ENCODE results near the gene MREG. TPM values are rescaled to one million over a fixed set of nuclear protein-coding genes. Genes with fewer than 3 reads are reported as not detected.

Gene MREG
- polyA plus RNA-seq, 2 of the 4 experiments (the other 2 are of a cell fraction), result 6.4 to 8.0 TPM

DNA sequence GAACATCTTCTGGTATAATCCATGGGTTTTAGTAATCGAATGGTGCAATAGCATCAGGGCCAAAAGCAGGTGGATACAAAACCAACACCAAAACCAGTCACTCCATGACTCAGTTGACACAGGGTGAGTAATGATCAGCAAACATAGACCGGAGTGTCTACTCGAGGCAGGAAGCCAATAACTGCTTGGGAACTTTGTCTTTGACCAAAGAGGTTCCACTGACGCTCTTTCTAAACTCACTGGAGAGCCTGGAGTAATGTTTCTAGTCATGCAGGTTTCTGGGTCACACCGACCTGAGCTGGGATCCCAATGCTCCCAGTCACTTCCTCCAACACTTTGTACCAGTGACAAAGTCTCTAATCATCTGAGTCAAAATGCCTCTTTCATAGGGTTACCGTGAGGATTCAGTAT is 30.9 kb downstream of the MREG start (continued):
- TF ChIP-seq, protein P1, sequence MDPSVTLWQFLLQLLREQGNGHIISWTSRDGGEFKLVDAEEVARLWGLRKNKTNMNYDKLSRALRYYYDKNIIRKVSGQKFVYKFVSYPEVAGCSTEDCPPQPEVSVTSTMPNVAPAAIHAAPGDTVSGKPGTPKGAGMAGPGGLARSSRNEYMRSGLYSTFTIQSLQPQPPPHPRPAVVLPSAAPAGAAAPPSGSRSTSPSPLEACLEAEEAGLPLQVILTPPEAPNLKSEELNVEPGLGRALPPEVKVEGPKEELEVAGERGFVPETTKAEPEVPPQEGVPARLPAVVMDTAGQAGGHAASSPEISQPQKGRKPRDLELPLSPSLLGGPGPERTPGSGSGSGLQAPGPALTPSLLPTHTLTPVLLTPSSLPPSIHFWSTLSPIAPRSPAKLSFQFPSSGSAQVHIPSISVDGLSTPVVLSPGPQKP (IDR thresholded peaks at IDR 0.05; ENCODE audit: low read depth, low read length), result no peak
- TF ChIP-seq ZNF302 (CRISPR knock-in tag; IDR thresholded peaks at IDR 0.05) (no peak), POLR2AphosphoS2 (conservative IDR thresholded peaks at IDR 0.05; ENCODE audit: low read length) (no peak), MAZ (IDR thresholded peaks at IDR 0.05; ENCODE audit: borderline replicate concordance, low read depth, low read length) (no peak), ZFP36 (IDR thresholded peaks at IDR 0.05; ENCODE audit: borderline replicate concordance, partially characterized antibody) (no peak), CBX2 (IDR thresholded peaks at IDR 0.05; ENCODE audit: borderline replicate concordance, low read depth) (no peak), SMC3 (IDR thresholded peaks at IDR 0.05) (no peak), NFE2L2 (conservative IDR thresholded peaks at IDR 0.05; ENCODE audit: low read length) (no peak), CHD2 (IDR thresholded peaks at IDR 0.05; ENCODE audit: low read length, partially characterized antibody) (no peak), RCOR1 (IDR thresholded peaks at IDR 0.05; ENCODE audit: low read depth, low read length) (no peak), FOXS1 (CRISPR knock-in tag; IDR thresholded peaks at IDR 0.05) (no peak), POLR2A (IDR thresholded peaks at IDR 0.05; ENCODE audit: low read length) (no peak), EHF (CRISPR knock-in tag; IDR thresholded peaks at IDR 0.05) (no peak), HDAC2 (IDR thresholded peaks at IDR 0.05) (no peak), RNF2 (IDR thresholded peaks at IDR 0.05; ENCODE audit: borderline replicate concordance, low read depth) (no peak), PHF8 (IDR thresholded peaks at IDR 0.05; ENCODE audit: borderline replicate concordance, low read depth) (no peak), KDM5A (IDR thresholded peaks at IDR 0.05) (no peak), HOXB13 (CRISPR knock-in tag; IDR thresholded peaks at IDR 0.05; ENCODE audit: low read depth) (no peak), HEYL (CRISPR knock-in tag; IDR thresholded peaks at IDR 0.05) (no peak), HOXB5 (CRISPR knock-in tag; IDR thresholded peaks at IDR 0.05) (peak; percentile 89; the same call in 1 of the 2 replicates), BHLHE40 (IDR thresholded peaks at IDR 0.05; ENCODE audit: low read depth, low read length) (no peak), RAD21 (conservative IDR thresholded peaks at IDR 0.05 in 1 of 2, IDR thresholded peaks at IDR 0.05 in 1 of 2) (0 out of 5 replicates have a peak, but pooled peaks of 1 of the 2 experiments have one; percentile 24), NR3C1 (IDR thresholded peaks at IDR 0.05) (no peak), SREBF2 (IDR thresholded peaks at IDR 0.05) (no peak), JUN (IDR thresholded peaks at IDR 0.05) (peak; percentile 54 to 56; a peak in 3 of 5 replicates), MAFK (IDR thresholded peaks at IDR 0.05; ENCODE audit: partially characterized antibody) (no peak), KDM1A (IDR thresholded peaks at IDR 0.05; ENCODE audit: low read depth) (no peak), CEBPB (IDR thresholded peaks at IDR 0.05) (peak; percentile 84 to 86), RFX5 (IDR thresholded peaks at IDR 0.05) (no peak)
- TF ChIP-seq, protein P2, sequence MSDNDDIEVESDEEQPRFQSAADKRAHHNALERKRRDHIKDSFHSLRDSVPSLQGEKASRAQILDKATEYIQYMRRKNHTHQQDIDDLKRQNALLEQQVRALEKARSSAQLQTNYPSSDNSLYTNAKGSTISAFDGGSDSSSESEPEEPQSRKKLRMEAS (IDR thresholded peaks at IDR 0.05), result peak; percentile 67; the same call in 1 of the 2 replicates
- TF ChIP-seq, protein P3, sequence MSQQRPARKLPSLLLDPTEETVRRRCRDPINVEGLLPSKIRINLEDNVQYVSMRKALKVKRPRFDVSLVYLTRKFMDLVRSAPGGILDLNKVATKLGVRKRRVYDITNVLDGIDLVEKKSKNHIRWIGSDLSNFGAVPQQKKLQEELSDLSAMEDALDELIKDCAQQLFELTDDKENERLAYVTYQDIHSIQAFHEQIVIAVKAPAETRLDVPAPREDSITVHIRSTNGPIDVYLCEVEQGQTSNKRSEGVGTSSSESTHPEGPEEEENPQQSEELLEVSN (IDR thresholded peaks at IDR 0.05; ENCODE audit: borderline replicate concordance, low read depth), result no peak
- TF ChIP-seq, protein P4, sequence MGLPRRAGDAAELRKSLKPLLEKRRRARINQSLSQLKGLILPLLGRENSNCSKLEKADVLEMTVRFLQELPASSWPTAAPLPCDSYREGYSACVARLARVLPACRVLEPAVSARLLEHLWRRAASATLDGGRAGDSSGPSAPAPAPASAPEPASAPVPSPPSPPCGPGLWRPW (IDR thresholded peaks at IDR 0.05), result 0 out of 2 replicates have a peak, but pooled peaks have one; percentile 31
- TF ChIP-seq, protein P5, sequence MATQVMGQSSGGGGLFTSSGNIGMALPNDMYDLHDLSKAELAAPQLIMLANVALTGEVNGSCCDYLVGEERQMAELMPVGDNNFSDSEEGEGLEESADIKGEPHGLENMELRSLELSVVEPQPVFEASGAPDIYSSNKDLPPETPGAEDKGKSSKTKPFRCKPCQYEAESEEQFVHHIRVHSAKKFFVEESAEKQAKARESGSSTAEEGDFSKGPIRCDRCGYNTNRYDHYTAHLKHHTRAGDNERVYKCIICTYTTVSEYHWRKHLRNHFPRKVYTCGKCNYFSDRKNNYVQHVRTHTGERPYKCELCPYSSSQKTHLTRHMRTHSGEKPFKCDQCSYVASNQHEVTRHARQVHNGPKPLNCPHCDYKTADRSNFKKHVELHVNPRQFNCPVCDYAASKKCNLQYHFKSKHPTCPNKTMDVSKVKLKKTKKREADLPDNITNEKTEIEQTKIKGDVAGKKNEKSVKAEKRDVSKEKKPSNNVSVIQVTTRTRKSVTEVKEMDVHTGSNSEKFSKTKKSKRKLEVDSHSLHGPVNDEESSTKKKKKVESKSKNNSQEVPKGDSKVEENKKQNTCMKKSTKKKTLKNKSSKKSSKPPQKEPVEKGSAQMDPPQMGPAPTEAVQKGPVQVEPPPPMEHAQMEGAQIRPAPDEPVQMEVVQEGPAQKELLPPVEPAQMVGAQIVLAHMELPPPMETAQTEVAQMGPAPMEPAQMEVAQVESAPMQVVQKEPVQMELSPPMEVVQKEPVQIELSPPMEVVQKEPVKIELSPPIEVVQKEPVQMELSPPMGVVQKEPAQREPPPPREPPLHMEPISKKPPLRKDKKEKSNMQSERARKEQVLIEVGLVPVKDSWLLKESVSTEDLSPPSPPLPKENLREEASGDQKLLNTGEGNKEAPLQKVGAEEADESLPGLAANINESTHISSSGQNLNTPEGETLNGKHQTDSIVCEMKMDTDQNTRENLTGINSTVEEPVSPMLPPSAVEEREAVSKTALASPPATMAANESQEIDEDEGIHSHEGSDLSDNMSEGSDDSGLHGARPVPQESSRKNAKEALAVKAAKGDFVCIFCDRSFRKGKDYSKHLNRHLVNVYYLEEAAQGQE (IDR thresholded peaks at IDR 0.05), result no peak
- TF ChIP-seq, protein P6, sequence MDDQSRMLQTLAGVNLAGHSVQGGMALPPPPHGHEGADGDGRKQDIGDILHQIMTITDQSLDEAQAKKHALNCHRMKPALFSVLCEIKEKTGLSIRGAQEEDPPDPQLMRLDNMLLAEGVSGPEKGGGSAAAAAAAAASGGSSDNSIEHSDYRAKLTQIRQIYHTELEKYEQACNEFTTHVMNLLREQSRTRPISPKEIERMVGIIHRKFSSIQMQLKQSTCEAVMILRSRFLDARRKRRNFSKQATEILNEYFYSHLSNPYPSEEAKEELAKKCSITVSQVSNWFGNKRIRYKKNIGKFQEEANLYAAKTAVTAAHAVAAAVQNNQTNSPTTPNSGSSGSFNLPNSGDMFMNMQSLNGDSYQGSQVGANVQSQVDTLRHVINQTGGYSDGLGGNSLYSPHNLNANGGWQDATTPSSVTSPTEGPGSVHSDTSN (IDR thresholded peaks at IDR 0.05), result no peak
- TF ChIP-seq, protein P7, sequence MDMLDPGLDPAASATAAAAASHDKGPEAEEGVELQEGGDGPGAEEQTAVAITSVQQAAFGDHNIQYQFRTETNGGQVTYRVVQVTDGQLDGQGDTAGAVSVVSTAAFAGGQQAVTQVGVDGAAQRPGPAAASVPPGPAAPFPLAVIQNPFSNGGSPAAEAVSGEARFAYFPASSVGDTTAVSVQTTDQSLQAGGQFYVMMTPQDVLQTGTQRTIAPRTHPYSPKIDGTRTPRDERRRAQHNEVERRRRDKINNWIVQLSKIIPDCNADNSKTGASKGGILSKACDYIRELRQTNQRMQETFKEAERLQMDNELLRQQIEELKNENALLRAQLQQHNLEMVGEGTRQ (IDR thresholded peaks at IDR 0.05), result no peak
- TF ChIP-seq, protein P8, sequence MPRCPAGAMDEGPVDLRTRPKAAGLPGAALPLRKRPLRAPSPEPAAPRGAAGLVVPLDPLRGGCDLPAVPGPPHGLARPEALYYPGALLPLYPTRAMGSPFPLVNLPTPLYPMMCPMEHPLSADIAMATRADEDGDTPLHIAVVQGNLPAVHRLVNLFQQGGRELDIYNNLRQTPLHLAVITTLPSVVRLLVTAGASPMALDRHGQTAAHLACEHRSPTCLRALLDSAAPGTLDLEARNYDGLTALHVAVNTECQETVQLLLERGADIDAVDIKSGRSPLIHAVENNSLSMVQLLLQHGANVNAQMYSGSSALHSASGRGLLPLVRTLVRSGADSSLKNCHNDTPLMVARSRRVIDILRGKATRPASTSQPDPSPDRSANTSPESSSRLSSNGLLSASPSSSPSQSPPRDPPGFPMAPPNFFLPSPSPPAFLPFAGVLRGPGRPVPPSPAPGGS (IDR thresholded peaks at IDR 0.05), result peak; percentile 57; the same call in 1 of the 3 replicates

Measured in A549 (cell line).